IMR-90 (cell line): ENCODE results near the gene LSG1. TPM values are rescaled to one million over a fixed set of nuclear protein-coding genes. Genes with fewer than 3 reads are reported as not detected.

ENCODE experiments used
- ATAC-seq: fragments of 200-7000 bp; cut with Tn5 transposase; 2 replicates; pipeline ENCODE4 v1.9.1; 2020; ENCODE audit warnings: low read depth, mild to moderate bottlenecking, moderate library complexity
- BruUV-seq: library from RNA; stranded (reverse); fragments of 400-500 nt; replicated peaks from 2 replicates; lab custom pipeline; 2021; lab: Mats Ljungman, UMichigan
- CTCF ChIA-PET: fragments of 300-600 bp; formaldehyde crosslinking; extraction: SDS; loops from one replicate; lab custom pipeline; 2021; ENCODE audit warnings: antibody characterized with exemption; lab: Yijun Ruan, JAX
- POLR2A ChIA-PET: fragments of 300-600 bp; sonication (Branson Sonifier 250); formaldehyde crosslinking; loops from one replicate; lab custom pipeline; 2022; ENCODE audit warnings: antibody characterized with exemption; ENCODE audit not compliant: unreplicated experiment; lab: Charles Lee
- DNase-seq: peaks from one replicate; pipeline ENCODE4 v3.0.0; 2013
- H2AFZ ChIP-seq: replicated peaks from 2 replicates; pipeline ENCODE3; 2013; ENCODE audit warnings: low read length, mild to moderate bottlenecking; ENCODE audit not compliant: poor library complexity
- H2AK5ac ChIP-seq: 2 replicates; pipeline ENCODE4 v1.6.1; 2013; ENCODE audit warnings: low read depth, low read length, inconsistent platforms
- H2AK9ac ChIP-seq: replicated peaks from 2 replicates; pipeline ENCODE3; 2013; ENCODE audit warnings: mild to moderate bottlenecking, low read depth, low read length, moderate library complexity; ENCODE audit not compliant: poor library complexity
- H2BK120ac ChIP-seq: 2 replicates; pipeline ENCODE4 v1.6.1; 2013; ENCODE audit warnings: low read depth, low read length, inconsistent platforms
- H2BK15ac ChIP-seq: 3 replicates; pipeline ENCODE4 v1.6.1; 2013; ENCODE audit warnings: low read depth, low read length, inconsistent platforms
- H2BK20ac ChIP-seq: 2 replicates; pipeline ENCODE4 v1.6.1; 2013; ENCODE audit warnings: low read depth, mild to moderate bottlenecking, inconsistent platforms, low read length, moderate library complexity
- H2BK5ac ChIP-seq: 2 replicates; pipeline ENCODE4 v1.6.1; 2013; ENCODE audit warnings: mild to moderate bottlenecking, low read depth, low read length, inconsistent platforms; ENCODE audit not compliant: poor library complexity, severe bottlenecking
- H3K14ac ChIP-seq: replicated peaks from 2 replicates; pipeline ENCODE4 v1.6.1; 2013; ENCODE audit warnings: low read depth, low read length, inconsistent platforms
- H3K18ac ChIP-seq: 2 replicates; pipeline ENCODE4 v1.6.1; 2013; ENCODE audit warnings: low read depth, low read length, control low read depth
- H3K23ac ChIP-seq: 2 replicates; pipeline ENCODE4 v1.6.1; 2013; ENCODE audit warnings: low read depth, low read length, inconsistent platforms
- H3K27ac ChIP-seq: 2 replicates; pipeline ENCODE4 v1.5.1; 2013; ENCODE audit warnings: mild to moderate bottlenecking, control low read depth, low read length; ENCODE audit not compliant: insufficient read depth
- H3K27me3 ChIP-seq: 2 replicates; pipeline ENCODE4 v1.6.1; 2013; ENCODE audit warnings: low read length; ENCODE audit not compliant: control insufficient read depth, insufficient read depth
- H3K36me3 ChIP-seq: 2 replicates; pipeline ENCODE4 v1.6.1; 2013; ENCODE audit warnings: low read length, mixed read lengths; ENCODE audit not compliant: control insufficient read depth, insufficient read depth
- H3K4ac ChIP-seq: 2 replicates; pipeline ENCODE4 v1.6.1; 2013; ENCODE audit warnings: low read depth, low read length, inconsistent platforms
- H3K4me1 ChIP-seq: 2 replicates; pipeline ENCODE4 v1.6.1; 2013; ENCODE audit warnings: low read length, mixed read lengths; ENCODE audit not compliant: control insufficient read depth, insufficient read depth
- H3K4me2 ChIP-seq: 2 replicates; pipeline ENCODE4 v1.6.1; 2013; ENCODE audit warnings: low read depth, mild to moderate bottlenecking, control low read depth, low read length, moderate library complexity
- H3K4me3 ChIP-seq: 2 replicates; pipeline ENCODE4 v1.5.1; 2013; ENCODE audit warnings: low read depth, mild to moderate bottlenecking, control low read depth, low read length, moderate library complexity; ENCODE audit not compliant: insufficient read depth
- H3K56ac ChIP-seq: 2 replicates; pipeline ENCODE4 v1.6.1; 2013; ENCODE audit warnings: low read length, inconsistent platforms; ENCODE audit not compliant: insufficient read depth; ENCODE audit errors: extremely low read depth
- H3K79me1 ChIP-seq, 2 experiments: 2 replicates each; pipeline ENCODE4 v1.6.1; 2013; ENCODE audit warnings: low read length in 2 of 2, inconsistent platforms in 1 of 2, low read depth in 1 of 2
- H3K9ac ChIP-seq: 2 replicates; pipeline ENCODE4 v1.6.1; 2013; ENCODE audit warnings: low read depth, low read length, control low read depth
- H3K9me1 ChIP-seq: 2 replicates; pipeline ENCODE4 v1.6.1; 2013; ENCODE audit warnings: low read length, inconsistent platforms; ENCODE audit not compliant: insufficient read depth
- H3K9me3 ChIP-seq: 2 replicates; pipeline ENCODE4 v1.6.1; 2013; ENCODE audit warnings: low read length; ENCODE audit not compliant: control insufficient read depth, insufficient read depth
- H4K20me1 ChIP-seq: 2 replicates; pipeline ENCODE4 v1.6.1; 2013; ENCODE audit warnings: low read length, inconsistent platforms; ENCODE audit not compliant: insufficient read depth
- H4K5ac ChIP-seq: 2 replicates; pipeline ENCODE4 v1.6.1; 2013; ENCODE audit warnings: mild to moderate bottlenecking, low read depth, low read length, control low read depth
- H4K8ac ChIP-seq, 2 experiments: 2 replicates each; pipeline ENCODE4 v1.6.1; 2013; ENCODE audit warnings: low read depth in 2 of 2, low read length in 2 of 2, control low read depth in 1 of 2, inconsistent platforms in 1 of 2
- H4K91ac ChIP-seq: 2 replicates; pipeline ENCODE4 v1.6.1; 2013; ENCODE audit warnings: low read depth, low read length, inconsistent platforms; ENCODE audit not compliant: insufficient read depth
- BHLHE40 ChIP-seq: fragments of 150-350 bp; IDR thresholded peaks from 2 replicates; pipeline ENCODE4 v1.6.1; 2016; ENCODE audit warnings: mild to moderate bottlenecking, low read depth, low read length
- CEBPB ChIP-seq: IDR thresholded peaks from 2 replicates; pipeline ENCODE4 v1.6.1; 2012; ENCODE audit warnings: low read depth, low read length, improper control_type of control experiment
- CTCF ChIP-seq: conservative IDR thresholded peaks from 2 replicates; pipeline ENCODE4 v1.5.1; 2012; ENCODE audit warnings: mild to moderate bottlenecking, low read depth, low read length, improper control_type of control experiment
- FOS ChIP-seq: fragments of 150-350 bp; IDR thresholded peaks from 2 replicates; pipeline ENCODE4 v1.6.1; 2016; ENCODE audit warnings: low read depth, low read length
- MXI1 ChIP-seq: IDR thresholded peaks from 2 replicates; pipeline ENCODE4 v1.6.1; 2012; ENCODE audit warnings: low read depth, mild to moderate bottlenecking, low read length, moderate library complexity, borderline replicate concordance
- NFE2L2 ChIP-seq: fragments of 150-350 bp; IDR thresholded peaks from 2 replicates; pipeline ENCODE4 v1.6.1; 2016; ENCODE audit warnings: low read depth, mild to moderate bottlenecking, low read length
- POLR2A ChIP-seq: IDR thresholded peaks from 2 replicates; pipeline ENCODE4 v1.6.1; 2012; ENCODE audit warnings: mild to moderate bottlenecking, low read depth, low read length
- RCOR1 ChIP-seq: IDR thresholded peaks from 2 replicates; pipeline ENCODE4 v1.6.1; 2012; ENCODE audit warnings: mild to moderate bottlenecking, low read length, improper control_type of control experiment; ENCODE audit not compliant: insufficient replicate concordance
- RFX5 ChIP-seq: IDR thresholded peaks from 2 replicates; pipeline ENCODE4 v1.8.0; 2012; ENCODE audit warnings: low read depth, mild to moderate bottlenecking, low read length, moderate library complexity
- SMC3 ChIP-seq: fragments of 150-350 bp; IDR thresholded peaks from 2 replicates; pipeline ENCODE4 v1.6.1; 2016; ENCODE audit warnings: low read depth, mild to moderate bottlenecking, antibody characterized with exemption, low read length, moderate library complexity
- USF2 ChIP-seq: fragments of 150-350 bp; IDR thresholded peaks from 2 replicates; pipeline ENCODE4 v1.6.1; 2017; ENCODE audit warnings: mild to moderate bottlenecking, antibody characterized with exemption, low read length, low read depth
- WGBS, 2 experiments: methylation state at CpG; one replicate each; pipeline versions ENCODE4 v1.1.5 to v1.1.7; 2013; ENCODE audit warnings: missing lambda C conversion rate in 2 of 2; ENCODE audit not compliant: insufficient read length in 1 of 2; ENCODE audit errors: extremely low coverage in 2 of 2; 5-methylcytosine and 5-hydroxymethylcytosine counted together
- dilution Hi-C: fragments of 300-500 bp; cut with HindIII; formaldehyde crosslinking; loops from one replicate; pipeline ENCODE4 v1.14.3; 2018; ENCODE audit warnings: low sequenced_read_pairs; ENCODE audit not compliant: unreplicated experiment
- in situ Hi-C: fragments of 300-500 bp; cut with MboI; formaldehyde crosslinking; loops from 3 replicates; pipeline ENCODE4 v1.14.3; 2019; ENCODE audit warnings: low sequenced_read_pairs, inconsistent platforms, mixed read lengths
- intact Hi-C: fragments of 100-400 bp; cut with micrococcal nuclease; formaldehyde crosslinking; loops from 2 replicates; pipeline ENCODE4 v1.10.0; 2022
- polyA plus RNA-seq, 3 experiments: library from polyadenylated mRNA; depleted of rRNA; stranded (reverse); fragments of >200 nt; gene quantifications; 2 replicates each; pipeline ENCODE4 v1.2.3, GENCODE V29; 2012; ENCODE audit warnings: low replicate concordance in 1 of 3
- total RNA-seq: library from RNA; depleted of rRNA; stranded (reverse); fragments of >200 nt; gene quantifications from 2 replicates; pipeline ENCODE4 v1.2.3, GENCODE V29; 2012
- TF ChIP-seq, protein P1 (sequence below): fragments of 150-350 bp; IDR thresholded peaks from 2 replicates; pipeline ENCODE4 v1.6.1; 2016; ENCODE audit warnings: low read depth, mild to moderate bottlenecking, low read length, moderate library complexity, borderline replicate concordance

Gene LSG1
- total and polyA plus RNA-seq, 2 of the 4 experiments (the other 2 are of a cell fraction) = 26.8 to 45.2 TPM

GRCh38 chr3:194675081-194675640 is 3.2 kb upstream of the LSG1 start:
- in situ Hi-C loops = loop anchor here (5.0 to 10.0 kb wide), 3 partner anchors 432 to 850 kb away; no protein-coding TSS in a partner anchor
- H3K27ac ChIP-seq = no peak overlapping the region

More at GRCh38 chr3:194675081-194675640, 3.2 kb upstream of the LSG1 start:
- peaks cover 6% of the 10 kb centered on the region; the same call in 1 of the 2 replicates for H4K20me1 ChIP-seq
- no peak for TF ChIP-seq USF2
- TF ChIP-seq NFE2L2 = no peak
- TF ChIP-seq RCOR1 = no peak
- no peak for TF ChIP-seq CTCF
- TF ChIP-seq MXI1 = no peak
- TF ChIP-seq, protein P1, sequence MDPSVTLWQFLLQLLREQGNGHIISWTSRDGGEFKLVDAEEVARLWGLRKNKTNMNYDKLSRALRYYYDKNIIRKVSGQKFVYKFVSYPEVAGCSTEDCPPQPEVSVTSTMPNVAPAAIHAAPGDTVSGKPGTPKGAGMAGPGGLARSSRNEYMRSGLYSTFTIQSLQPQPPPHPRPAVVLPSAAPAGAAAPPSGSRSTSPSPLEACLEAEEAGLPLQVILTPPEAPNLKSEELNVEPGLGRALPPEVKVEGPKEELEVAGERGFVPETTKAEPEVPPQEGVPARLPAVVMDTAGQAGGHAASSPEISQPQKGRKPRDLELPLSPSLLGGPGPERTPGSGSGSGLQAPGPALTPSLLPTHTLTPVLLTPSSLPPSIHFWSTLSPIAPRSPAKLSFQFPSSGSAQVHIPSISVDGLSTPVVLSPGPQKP = no peak
- TF ChIP-seq CEBPB = no peak
- no peak for TF ChIP-seq BHLHE40
- TF ChIP-seq SMC3 = no peak
- TF ChIP-seq RFX5 = no peak
- TF ChIP-seq FOS = no peak
- TF ChIP-seq POLR2A = no peak
- H3K56ac ChIP-seq = no peak overlapping the region
- H2BK20ac ChIP-seq = no peak overlapping the region
- ChIA-PET CTCF (interaction anchor here (0.6 kb wide), 2 partner anchors 306 to 877 kb away, joined by 3 read pairs; partner anchors contain the start of gene LRRC15), POLR2A (no interaction called here)
- no peak overlapping the region for H3K9ac ChIP-seq
- H3K9me1 ChIP-seq = no peaks in the 10 kb centered on the region; the same call in 1 of the 2 replicates
- H3K27me3 ChIP-seq = peaks cover 2% of the 10 kb centered on the region; the same call in 1 of the 2 replicates
- H3K14ac ChIP-seq = no peak overlapping the region
- intact Hi-C loops (no loop called here), dilution Hi-C loops (no loop called here)
- H3K4ac ChIP-seq = no peak overlapping the region
- no peak overlapping the region for H3K18ac ChIP-seq
- no peaks in the 10 kb centered on the region for H3K36me3 ChIP-seq
- WGBS, 2 experiments = 100% methylated on average over 1 of the region's 12 CpGs; no CpG with 5 or more reads in 1 of the 2 experiments
- peaks cover 8 to 17% of the 10 kb centered on the region in 2 experiments; a peak in 2 of 4 replicates for H3K79me1 ChIP-seq
- no peak for ATAC-seq
- H4K8ac ChIP-seq = no peak overlapping the region
- no peaks in the 10 kb centered on the region for H3K9me3 ChIP-seq
- DNase-seq = no peak
- no peak overlapping the region for H3K4me2 ChIP-seq
- H3K4me3 ChIP-seq = no peak overlapping the region
- no peak overlapping the region for H3K23ac ChIP-seq
- H4K91ac ChIP-seq = no peak overlapping the region
- peaks cover 1% of the 10 kb centered on the region; the same call in 1 of the 2 replicates for H3K4me1 ChIP-seq
- H2AFZ ChIP-seq = peak overlapping the region; percentile 8
- BruUV-seq = no TSS peak
- no peak overlapping the region for H2BK15ac ChIP-seq
- no peak overlapping the region for H2BK120ac ChIP-seq
- H4K5ac ChIP-seq = no peak overlapping the region
- no peak overlapping the region for H2AK9ac ChIP-seq
- H2BK5ac ChIP-seq = no peak overlapping the region
- no peak overlapping the region for H2AK5ac ChIP-seq
